ENCODE measurements around the gene PRPSAP2. TPM values are rescaled to one million over a fixed set of nuclear protein-coding genes. Genes with fewer than 3 reads are reported as not detected.

PRPSAP2 gene
- total and polyA plus RNA-seq, 2 of the 8 experiments (the other 6 are each of a cell fraction or from before 2014, with no cell fraction given), result 28.7 to 50.5 TPM

DNA sequence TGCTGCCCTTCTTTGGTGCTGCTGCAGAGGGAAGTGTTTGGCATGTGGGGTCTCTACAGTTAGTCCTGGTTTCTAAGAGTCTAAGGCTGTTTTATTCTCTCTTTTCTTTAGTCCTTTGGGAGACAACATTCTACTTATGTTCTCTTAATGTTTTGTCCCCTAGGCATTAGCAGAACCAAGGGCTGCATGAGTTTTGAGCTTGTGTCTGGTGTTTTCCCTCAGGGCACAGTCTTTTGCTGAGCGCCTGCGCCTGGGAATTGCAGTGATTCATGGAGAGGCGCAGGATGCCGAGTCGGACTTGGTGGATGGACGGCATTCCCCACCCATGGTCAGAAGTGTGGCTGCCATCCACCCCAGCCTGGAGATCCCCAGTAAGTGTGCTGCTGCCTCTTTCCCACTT lies 53.0 kb downstream of the PRPSAP2 start:
- 98% methylated on average over 6 of the region's 6 CpGs; no CpG with 5 or more reads in 1 of the 2 experiments for WGBS, 2 experiments (ENCODE audit: extremely low coverage in 1 of 2, insufficient coverage in 1 of 2, insufficient read length in 1 of 2, insufficient replicate concordance in 2 of 2, low coverage in 1 of 2, low lambda C conversion rate in 2 of 2, missing lambda C conversion rate in 1 of 2)
- DNase-seq (ENCODE audit: low read depth in 1 of 2, low spot score in 2 of 2) (no peak), FAIRE-seq (no peak)
- Histone ChIP-seq H4K8ac (ENCODE audit: extremely low read depth, insufficient read depth, low read length) (no peak overlapping the region), H3K36me3 (ENCODE audit: control insufficient read depth in 2 of 4, insufficient read depth in 4 of 4, low read length in 3 of 4) (peaks cover 3 to 25% (median 12%) of the 10 kb centered on the region in 4 experiments; a peak in 5 of 8 replicates), H2AFZ (ENCODE audit: low read length) (no peak overlapping the region), H2BK12ac (ENCODE audit: low read depth, low read length) (no peak overlapping the region), H3K23me2 (ENCODE audit: low read depth, low read length) (no peaks in the 10 kb centered on the region), H2BK15ac (ENCODE audit: low read length) (no peak overlapping the region), H3K9me3 (ENCODE audit: insufficient read depth in 2 of 2, low read depth in 1 of 2, low read length in 1 of 2) (no peaks in the 10 kb centered on the region), H3K9ac (replicated peaks in 1 of 4; ENCODE audit: extremely low read depth in 1 of 4, low read depth in 3 of 4, low read length in 3 of 4) (no peak overlapping the region), H3K56ac (replicated peaks; ENCODE audit: insufficient read length, low read depth, low read length) (no peak overlapping the region), H4K20me1 (replicated peaks in 1 of 2; ENCODE audit: control insufficient read depth in 1 of 2, insufficient read depth in 2 of 2, low read length in 2 of 2) (peaks cover 0 to 5% of the 10 kb centered on the region in 2 experiments), H4K91ac (replicated peaks; ENCODE audit: insufficient read length, low read length) (no peak overlapping the region), H3K27ac (ENCODE audit: low read depth, low read length) (no peak overlapping the region), H3K4me3 (ENCODE audit: extremely low read depth in 1 of 4, insufficient read depth in 2 of 4, low read depth in 3 of 4, low read length in 4 of 4) (no peak overlapping the region), H3K4me1 (replicated peaks in 1 of 4; ENCODE audit: control insufficient read depth in 3 of 4, insufficient read depth in 4 of 4, low read length in 3 of 4) (no peaks in the 10 kb centered on the region), H3K4me2 (ENCODE audit: insufficient read depth in 1 of 2, low read depth in 2 of 2, low read length in 2 of 2) (no peak overlapping the region), H2BK120ac (replicated peaks; ENCODE audit: low read depth, low read length) (no peak overlapping the region), H3K27me3 (replicated peaks in 1 of 4; ENCODE audit: control insufficient read depth in 3 of 4, extremely low read depth in 1 of 4, insufficient read depth in 3 of 4, low read length in 3 of 4) (no peaks in the 10 kb centered on the region), H3K14ac (ENCODE audit: insufficient read length) (no peak overlapping the region), H2AK5ac (ENCODE audit: low read depth, low read length) (no peak overlapping the region), H2BK20ac (ENCODE audit: low read length) (no peak overlapping the region), H4K5ac (ENCODE audit: insufficient read length, low read depth, low read length) (no peak overlapping the region), H3K79me2 (ENCODE audit: control insufficient read depth in 1 of 2, insufficient read depth in 2 of 2, low read length in 2 of 2) (no peaks in the 10 kb centered on the region), H3K18ac (ENCODE audit: extremely low read depth, low read length) (no peak overlapping the region), H3K4ac (replicated peaks; ENCODE audit: insufficient read length, low read depth, low read length) (no peak overlapping the region), H3K79me1 (ENCODE audit: low read depth, low read length) (0 out of 2 replicates have a peak, but pooled peaks cover 2% of the 10 kb centered on the region), H2BK5ac (ENCODE audit: low read depth, low read length) (no peak overlapping the region), H3K23ac (ENCODE audit: insufficient read length) (no peak overlapping the region)
- POLR2A ChIA-PET (ENCODE audit: partially characterized antibody), result interaction anchor here (0.8 kb wide), 1 partner anchor 18 kb away, joined by 3 read pairs; no protein-coding TSS in a partner anchor
- CTCF ChIA-PET (ENCODE audit: partially characterized antibody), result no interaction called here
- TF ChIP-seq TBP (IDR thresholded peaks at IDR 0.05; ENCODE audit: low read depth, low read length) (no peak), JUND (IDR thresholded peaks at IDR 0.05; ENCODE audit: low read length) (no peak), KDM1A (IDR thresholded peaks at IDR 0.05; ENCODE audit: borderline replicate concordance, low read length) (no peak), TCF12 (IDR thresholded peaks at IDR 0.05; ENCODE audit: low read depth, low read length) (no peak), TAF1 (IDR thresholded peaks at IDR 0.05; ENCODE audit: low read depth, low read length) (no peak), BACH1 (IDR thresholded peaks at IDR 0.05; ENCODE audit: low read length) (no peak), JUN (IDR thresholded peaks at IDR 0.05; ENCODE audit: low read depth, low read length) (no peak), SRF (IDR thresholded peaks at IDR 0.05; ENCODE audit: low read depth, low read length) (no peak), SUZ12 (IDR thresholded peaks at IDR 0.05; ENCODE audit: low read length) (no peak), TAF7 (optimal IDR thresholded peaks at IDR 0.05; ENCODE audit: borderline replicate concordance, low read depth, low read length) (no peak), RNF2 (IDR thresholded peaks at IDR 0.05; ENCODE audit: borderline replicate concordance, low read depth, low read length, missing control alignments, poor library complexity, severe bottlenecking) (no peak), GTF2F1 (IDR thresholded peaks at IDR 0.05; ENCODE audit: borderline replicate concordance, low read depth, low read length) (no peak), BRCA1 (IDR thresholded peaks at IDR 0.05; ENCODE audit: low read depth, low read length) (no peak), POLR2A (IDR thresholded peaks at IDR 0.05; ENCODE audit: control extremely low read depth in 1 of 2, low read depth in 2 of 2, low read length in 2 of 2) (no peak)
- TF ChIP-seq, protein P1, sequence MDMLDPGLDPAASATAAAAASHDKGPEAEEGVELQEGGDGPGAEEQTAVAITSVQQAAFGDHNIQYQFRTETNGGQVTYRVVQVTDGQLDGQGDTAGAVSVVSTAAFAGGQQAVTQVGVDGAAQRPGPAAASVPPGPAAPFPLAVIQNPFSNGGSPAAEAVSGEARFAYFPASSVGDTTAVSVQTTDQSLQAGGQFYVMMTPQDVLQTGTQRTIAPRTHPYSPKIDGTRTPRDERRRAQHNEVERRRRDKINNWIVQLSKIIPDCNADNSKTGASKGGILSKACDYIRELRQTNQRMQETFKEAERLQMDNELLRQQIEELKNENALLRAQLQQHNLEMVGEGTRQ (IDR thresholded peaks at IDR 0.05; ENCODE audit: low read length), result no peak

Measured in H1 (cell line).